ENCODE data around the gene PLA2G4A.

GRCh38 chr1:186943891-186944686 lies 115.3 kb downstream of the PLA2G4A start:
- TF ChIP-seq, protein P1, sequence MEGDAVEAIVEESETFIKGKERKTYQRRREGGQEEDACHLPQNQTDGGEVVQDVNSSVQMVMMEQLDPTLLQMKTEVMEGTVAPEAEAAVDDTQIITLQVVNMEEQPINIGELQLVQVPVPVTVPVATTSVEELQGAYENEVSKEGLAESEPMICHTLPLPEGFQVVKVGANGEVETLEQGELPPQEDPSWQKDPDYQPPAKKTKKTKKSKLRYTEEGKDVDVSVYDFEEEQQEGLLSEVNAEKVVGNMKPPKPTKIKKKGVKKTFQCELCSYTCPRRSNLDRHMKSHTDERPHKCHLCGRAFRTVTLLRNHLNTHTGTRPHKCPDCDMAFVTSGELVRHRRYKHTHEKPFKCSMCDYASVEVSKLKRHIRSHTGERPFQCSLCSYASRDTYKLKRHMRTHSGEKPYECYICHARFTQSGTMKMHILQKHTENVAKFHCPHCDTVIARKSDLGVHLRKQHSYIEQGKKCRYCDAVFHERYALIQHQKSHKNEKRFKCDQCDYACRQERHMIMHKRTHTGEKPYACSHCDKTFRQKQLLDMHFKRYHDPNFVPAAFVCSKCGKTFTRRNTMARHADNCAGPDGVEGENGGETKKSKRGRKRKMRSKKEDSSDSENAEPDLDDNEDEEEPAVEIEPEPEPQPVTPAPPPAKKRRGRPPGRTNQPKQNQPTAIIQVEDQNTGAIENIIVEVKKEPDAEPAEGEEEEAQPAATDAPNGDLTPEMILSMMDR (IDR thresholded peaks at IDR 0.05): no peak
- no peak for TF ChIP-seq POLR2A (IDR thresholded peaks at IDR 0.05)

Data from adrenal gland (tissue), 5 donors.